SK-MEL-5 (cell line): ENCODE measurements around the gene UBXN6. TPM values are rescaled to one million over a fixed set of nuclear protein-coding genes. Genes with fewer than 3 reads are reported as not detected.

Experiments
- DNase-seq: peaks from one replicate; pipeline ENCODE4 v3.0.0-alpha.2; 2016; ENCODE audit warnings: low read depth, low spot score
- in situ Hi-C: cut with HindIII; loops from 2 replicates; pipeline ENCODE4 v1.10.0; 2016; ENCODE audit warnings: low sequenced_read_pairs, high pct_unique_total_duplicates, low pct_unique_long_range_greater_than_20kb
- total RNA-seq: library from RNA; depleted of rRNA; stranded (reverse); fragments of >200 nt; shearing (Covaris generic); gene quantifications from 2 replicates; pipeline ENCODE4 v1.2.3, GENCODE V29; 2014

UBXN6 gene
- total RNA-seq, 1 experiment from 2014 or later = 57.7 TPM

GRCh38 chr19:4430760-4431159, 26.8 kb downstream of the UBXN6 start:
- DNase-seq = no peak
- in situ Hi-C loops = no loop called here

- no peak for DNase-seq
- in situ Hi-C loops = no loop called here
These were observed 27.8 kb downstream of the UBXN6 start for GRCh38 chr19:4429771-4430171.

- in situ Hi-C loops = no loop called here
- DNase-seq = no peak
These were observed 28.3 kb downstream of the UBXN6 start for GRCh38 chr19:4429256-4429655.

GRCh38 chr19:4428326-4428975, 29.1 kb downstream of the UBXN6 start:
- in situ Hi-C loops = no loop called here
- DNase-seq = no peak

GRCh38 chr19:4425537-4425936, 32.1 kb downstream of the UBXN6 start:
- in situ Hi-C loops = no loop called here
- DNase-seq = no peak

GRCh38 chr19:4423416-4424126, 34.0 kb downstream of the UBXN6 start:
- in situ Hi-C loops = no loop called here

GRCh38 chr19:4416268-4416667, 41.3 kb downstream of the UBXN6 start:
- in situ Hi-C loops = no loop called here
- no peak for DNase-seq

More at GRCh38 chr19:4423416-4424126, 34.0 kb downstream of the UBXN6 start:
- no peak for DNase-seq

GRCh38 chr19:4415352-4415751, 42.2 kb downstream of the UBXN6 start:
- in situ Hi-C loops = no loop called here
- DNase-seq = no peak

GRCh38 chr19:4414800-4415321, 42.7 kb downstream of the UBXN6 start:
- DNase-seq = no peak
- in situ Hi-C loops = no loop called here

- in situ Hi-C loops = no loop called here
- DNase-seq = no peak
These were observed 43.3 kb downstream of the UBXN6 start for GRCh38 chr19:4414144-4414799.

GRCh38 chr19:4413588-4413987, 44.0 kb downstream of the UBXN6 start:
- DNase-seq = no peak
- in situ Hi-C loops = no loop called here

GRCh38 chr19:4409123-4409933, 48.3 kb downstream of the UBXN6 start:
- DNase-seq = no peak
- in situ Hi-C loops = no loop called here

- no peak for DNase-seq
- in situ Hi-C loops = no loop called here
These were observed 51.0 kb downstream of the UBXN6 start for GRCh38 chr19:4406626-4407025.

GRCh38 chr19:4405977-4406376, 51.6 kb downstream of the UBXN6 start:
- in situ Hi-C loops = no loop called here
- DNase-seq = peak; percentile 86

- DNase-seq = no peak
- in situ Hi-C loops = no loop called here
These were observed 54.4 kb downstream of the UBXN6 start for GRCh38 chr19:4403005-4403761.

GRCh38 chr19:4402171-4403004, 55.2 kb downstream of the UBXN6 start, which contains the start of gene CHAF1A:
Gene CHAF1A (plus strand): TSS chr19:4402640. CDS start chr19:4402763, 123 bp downstream.
- in situ Hi-C loops = no loop called here
- DNase-seq = peak; percentile 99
